ENCODE data around the gene PARD6A.

PARD6A gene, protein sequence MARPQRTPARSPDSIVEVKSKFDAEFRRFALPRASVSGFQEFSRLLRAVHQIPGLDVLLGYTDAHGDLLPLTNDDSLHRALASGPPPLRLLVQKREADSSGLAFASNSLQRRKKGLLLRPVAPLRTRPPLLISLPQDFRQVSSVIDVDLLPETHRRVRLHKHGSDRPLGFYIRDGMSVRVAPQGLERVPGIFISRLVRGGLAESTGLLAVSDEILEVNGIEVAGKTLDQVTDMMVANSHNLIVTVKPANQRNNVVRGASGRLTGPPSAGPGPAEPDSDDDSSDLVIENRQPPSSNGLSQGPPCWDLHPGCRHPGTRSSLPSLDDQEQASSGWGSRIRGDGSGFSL

GRCh38 chr16:67660564-67661028 is at the start of gene PARD6A:
Gene PARD6A, plus strand, starts transcription at chr16:67660960. Its CDS starts 79 bp downstream, at chr16:67661039.
- DNase-seq, result peak; percentile 96

- peak; percentile 6 for DNase-seq
These were observed 47.0 kb upstream of the PARD6A start for GRCh38 chr16:67613808-67614207.

DNA sequence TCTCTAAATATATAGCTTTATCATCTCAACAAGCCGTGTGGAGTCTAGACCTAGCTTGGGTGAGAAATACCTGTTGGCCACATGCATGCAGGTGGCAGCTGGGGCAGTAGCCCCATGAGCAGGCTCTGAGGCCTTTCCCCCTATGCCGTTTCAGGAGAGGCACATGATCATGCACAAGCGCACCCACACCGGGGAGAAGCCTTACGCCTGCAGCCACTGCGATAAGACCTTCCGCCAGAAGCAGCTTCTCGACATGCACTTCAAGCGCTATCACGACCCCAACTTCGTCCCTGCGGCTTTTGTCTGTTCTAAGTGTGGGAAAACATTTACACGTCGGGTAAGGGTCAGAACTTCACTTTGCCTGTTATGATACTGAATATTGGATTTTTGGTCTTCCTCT is 32.5 kb upstream of the PARD6A start:
- no peak for DNase-seq

GRCh38 chr16:67632415-67633172 is 28.2 kb upstream of the PARD6A start:
- DNase-seq, result no peak

DNA sequence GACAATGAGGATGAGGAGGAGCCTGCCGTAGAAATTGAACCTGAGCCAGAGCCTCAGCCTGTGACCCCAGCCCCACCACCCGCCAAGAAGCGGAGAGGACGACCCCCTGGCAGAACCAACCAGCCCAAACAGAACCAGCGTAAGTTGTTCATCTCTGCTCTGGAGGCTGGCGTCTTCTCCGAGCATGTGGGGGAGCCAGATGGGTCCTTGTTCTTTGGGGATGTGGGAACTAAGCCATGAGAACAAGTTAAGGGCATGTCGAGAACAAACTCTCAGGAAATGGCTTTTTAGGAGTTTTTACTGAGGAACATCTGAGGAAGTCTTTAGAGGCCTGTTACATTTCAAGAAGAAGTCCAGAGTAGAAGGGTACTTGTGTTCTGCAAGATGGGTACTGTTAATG is 24.0 kb upstream of the PARD6A start:
- no peak for DNase-seq

GRCh38 chr16:67637625-67638024 is 23.1 kb upstream of the PARD6A start:
- DNase-seq, result no peak

GRCh38 chr16:67641779-67642708 is 18.7 kb upstream of the PARD6A start:
- DNase-seq, result no peak

- DNase-seq, result no peak
These were observed 16.7 kb upstream of the PARD6A start for GRCh38 chr16:67644038-67644437.

GRCh38 chr16:67645397-67646121 is 15.2 kb upstream of the PARD6A start:
- DNase-seq, result no peak

- no peak for DNase-seq
These were observed 13.6 kb upstream of the PARD6A start for GRCh38 chr16:67647111-67647651.

- DNase-seq, result no peak
These were observed 13.1 kb upstream of the PARD6A start for GRCh38 chr16:67647681-67648080.

- DNase-seq, result no peak
These were observed 12.5 kb upstream of the PARD6A start for GRCh38 chr16:67648088-67648763.

DNA sequence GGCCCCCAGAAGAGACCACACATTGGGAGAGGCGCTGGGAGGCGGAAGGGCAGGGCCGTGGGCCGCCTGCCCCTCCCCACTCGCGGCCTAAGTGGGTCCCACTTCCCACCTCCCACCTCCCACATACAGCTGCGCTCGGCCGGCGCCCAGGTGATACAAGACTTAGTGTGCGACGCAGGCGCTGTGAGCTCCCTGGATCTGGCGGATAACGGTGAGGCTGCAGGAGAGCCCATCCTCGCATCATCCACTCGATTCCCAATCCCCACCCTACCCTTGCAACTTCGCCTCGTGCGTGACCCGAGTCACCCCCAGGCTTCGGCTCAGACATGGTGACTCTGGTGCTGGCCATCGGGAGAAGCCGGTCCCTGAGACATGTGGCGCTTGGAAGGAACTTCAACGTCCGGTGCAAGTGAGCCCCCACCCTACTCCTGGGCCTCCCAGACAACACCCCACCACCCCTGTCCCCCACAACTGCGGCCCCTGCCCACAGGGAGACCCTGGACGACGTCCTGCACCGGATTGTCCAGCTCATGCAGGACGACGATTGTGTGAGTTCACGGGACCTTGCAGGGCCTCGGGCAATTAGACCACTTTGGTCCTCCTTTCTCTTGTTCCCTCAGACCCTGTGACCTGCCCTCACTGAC is 11.9 kb upstream of the PARD6A start:
- DNase-seq, result no peak

DNA sequence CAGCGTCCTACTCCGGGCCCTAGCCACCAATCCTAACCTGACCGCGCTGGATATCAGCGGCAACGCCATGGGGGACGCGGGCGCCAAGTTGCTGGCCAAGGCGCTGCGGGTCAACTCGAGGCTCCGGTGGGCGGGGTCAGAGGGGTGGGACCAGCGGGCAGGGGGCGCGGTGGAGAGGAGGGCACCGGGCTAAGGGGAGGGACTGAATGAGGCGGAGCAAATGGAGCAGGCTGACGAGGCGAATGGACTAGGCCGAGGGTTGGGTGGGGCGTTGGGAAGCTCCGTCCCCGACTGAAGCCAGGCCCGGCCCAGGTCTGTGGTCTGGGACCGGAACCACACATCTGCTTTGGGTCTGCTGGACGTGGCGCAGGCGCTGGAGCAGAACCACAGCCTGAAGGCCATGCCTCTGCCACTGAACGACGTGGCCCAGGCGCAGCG is 11.2 kb upstream of the PARD6A start:
- DNase-seq, result no peak

- no peak for DNase-seq
These were observed 10.7 kb upstream of the PARD6A start for GRCh38 chr16:67650023-67650422.

- no peak for DNase-seq
These were observed 9.7 kb upstream of the PARD6A start for GRCh38 chr16:67651039-67651438.

DNA sequence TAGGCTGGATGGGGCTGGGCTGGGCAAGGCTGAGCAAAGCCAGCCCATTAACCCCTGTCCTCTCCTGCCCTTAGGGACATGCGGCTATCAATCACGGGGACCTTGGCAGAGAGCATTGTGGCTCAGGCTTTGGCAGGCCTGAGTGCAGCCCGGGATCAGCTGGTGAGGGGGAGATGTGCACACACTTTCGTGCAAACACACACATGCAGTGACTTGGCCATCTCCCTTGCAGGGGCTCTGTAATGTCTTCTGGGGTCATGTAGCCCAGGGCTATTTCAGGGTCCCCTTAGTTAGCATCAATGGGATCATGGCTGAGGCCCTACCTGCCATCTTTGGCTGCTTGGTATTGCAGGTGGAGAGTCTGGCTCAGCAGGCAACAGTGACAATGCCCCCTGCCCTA is 8.9 kb upstream of the PARD6A start:
- no peak for DNase-seq

- DNase-seq, result no peak
These were observed 8.1 kb upstream of the PARD6A start for GRCh38 chr16:67652578-67653127.

GRCh38 chr16:67653128-67653788 is 7.5 kb upstream of the PARD6A start:
- no peak for DNase-seq

All from stimulated activated CD4-positive, alpha-beta T cell treated with anti-CD3 and anti-CD28 coated beads, Interleukin-4, amount 100 ng/mL, for 24 hours (primary cell).